Body of pancreas (tissue), 4 donors: ENCODE measurements around the gene SNCAIP.

ENCODE experiments used
- CTCF ChIP-seq, 7 experiments: fragments of 450-650 bp in 4 of 7; fragments of 200-600 bp in 3 of 7; sonication (generic) in 3 of 7; IDR thresholded peaks; one replicate each; pipeline ENCODE4 v1.5.1; 2016 to 2019; ENCODE audit warnings: antibody characterized with exemption in 7 of 7
- POLR2A ChIP-seq, 3 donors: fragments of 450-650 bp; IDR thresholded peaks; one replicate each; pipeline ENCODE4 v1.6.1; 2016; ENCODE audit warnings: antibody characterized with exemption in 3 of 3, mild to moderate bottlenecking in 2 of 3

GRCh38 chr5:122465031-122465577, 153.1 kb downstream of the SNCAIP start:
- TF ChIP-seq POLR2A (IDR thresholded peaks at IDR 0.05) (no peak), CTCF (IDR thresholded peaks at IDR 0.05) (no peak)
